HEK293 (cell line): ENCODE measurements around the gene PBLD.
A peak's percentile ranks its signal among the peaks of the same experiment; 100 is the strongest.

Experiments used
- CTCF ChIA-PET: fragments of 350-600 bp; formaldehyde crosslinking; extraction: SDS; loops from one replicate; lab custom pipeline; 2021; ENCODE audit warnings: antibody characterized with exemption; lab: Yijun Ruan, JAX
- POLR2A ChIA-PET: fragments of 300-600 bp; formaldehyde crosslinking; extraction: SDS; loops from one replicate; lab custom pipeline; 2020; ENCODE audit warnings: antibody characterized with exemption, inconsistent platforms; lab: Yijun Ruan, JAX
- H3K27ac ChIP-seq: fragments of 200-500 bp; sonication (Bioruptor generic); 2 replicates; pipeline ENCODE4 v1.5.1; 2014; ENCODE audit warnings: low read depth, low read length, control low read depth, inconsistent platforms; ENCODE audit errors: extremely low read depth
- H3K36me3 ChIP-seq, 2 experiments: fragments of 200-500 bp in 1 of 2; sonication (Bioruptor generic) in 1 of 2; 1 replicate in 1 of 2; 2 replicates in 1 of 2; pipeline ENCODE4 v1.5.1; 2014 to 2017; ENCODE audit warnings: inconsistent platforms in 2 of 2, low read length in 2 of 2; ENCODE audit not compliant: control insufficient read depth in 2 of 2, insufficient read depth in 1 of 2
- H3K4me1 ChIP-seq: fragments of 200-500 bp; sonication (Bioruptor generic); 2 replicates; pipeline ENCODE4 v1.5.1; 2014; ENCODE audit warnings: mild to moderate bottlenecking, low read length, inconsistent platforms; ENCODE audit not compliant: control insufficient read depth, insufficient read depth
- H3K4me3 ChIP-seq: 2 replicates; pipeline ENCODE4 v1.5.1; 2011; ENCODE audit warnings: low read depth, mild to moderate bottlenecking, control low read depth, low read length, moderate library complexity
- H3K9me3 ChIP-seq: fragments of 200-500 bp; sonication (Bioruptor generic); 2 replicates; pipeline ENCODE4 v1.5.1; 2014; ENCODE audit warnings: low read depth, low read length, inconsistent platforms; ENCODE audit not compliant: control insufficient read depth, insufficient read depth
- KLF7 ChIP-seq: fragments of 450-650 bp; formaldehyde crosslinking; IDR thresholded peaks from 2 replicates; pipeline ENCODE4 v1.5.1; 2016; ENCODE audit warnings: missing biosample characterization, missing genetic modification characterization, borderline replicate concordance
- PRDM1 ChIP-seq: fragments of 450-650 bp; formaldehyde crosslinking; IDR thresholded peaks from 2 replicates; pipeline ENCODE4; 2016; ENCODE audit warnings: missing biosample characterization, missing genetic modification characterization
- SCRT2 ChIP-seq: fragments of 450-650 bp; formaldehyde crosslinking; IDR thresholded peaks from 2 replicates; pipeline ENCODE4 v1.5.1; 2016; ENCODE audit warnings: missing biosample characterization, missing genetic modification characterization
- WT1 ChIP-seq: fragments of 450-650 bp; formaldehyde crosslinking; IDR thresholded peaks from 2 replicates; pipeline ENCODE4 v1.5.1; 2016; ENCODE audit warnings: missing biosample characterization, missing genetic modification characterization
- ZEB2 ChIP-seq: fragments of 450-650 bp; formaldehyde crosslinking; IDR thresholded peaks from 2 replicates; pipeline ENCODE4 v1.5.1; 2016; ENCODE audit warnings: missing biosample characterization, missing genetic modification characterization
- ZFP69B ChIP-seq: fragments of 450-650 bp; formaldehyde crosslinking; IDR thresholded peaks from 2 replicates; pipeline ENCODE4 v1.5.1; 2016; ENCODE audit warnings: missing biosample characterization, missing genetic modification characterization
- ZNF133 ChIP-seq: fragments of 450-650 bp; formaldehyde crosslinking; IDR thresholded peaks from 2 replicates; pipeline ENCODE4 v1.5.1; 2016; ENCODE audit warnings: missing biosample characterization, missing genetic modification characterization
- ZNF394 ChIP-seq: fragments of 450-650 bp; formaldehyde crosslinking; IDR thresholded peaks from 2 replicates; pipeline ENCODE4 v1.5.1; 2016; ENCODE audit warnings: missing biosample characterization, missing genetic modification characterization, mild to moderate bottlenecking, moderate library complexity, borderline replicate concordance
- ZNF514 ChIP-seq: fragments of 450-650 bp; formaldehyde crosslinking; IDR thresholded peaks from 2 replicates; pipeline ENCODE4 v1.5.1; 2016; ENCODE audit warnings: missing biosample characterization, missing genetic modification characterization
- ZNF571 ChIP-seq: fragments of 450-650 bp; formaldehyde crosslinking; IDR thresholded peaks from 2 replicates; pipeline ENCODE4 v1.5.0; 2017; ENCODE audit warnings: missing biosample characterization, missing genetic modification characterization
- ZNF600 ChIP-seq: fragments of 450-650 bp; formaldehyde crosslinking; IDR thresholded peaks from 2 replicates; pipeline ENCODE4 v1.5.1; 2016; ENCODE audit warnings: missing biosample characterization, missing genetic modification characterization
- ZNF610 ChIP-seq: fragments of 450-650 bp; formaldehyde crosslinking; IDR thresholded peaks from 2 replicates; pipeline ENCODE4 v1.5.1; 2016; ENCODE audit warnings: missing biosample characterization, missing genetic modification characterization, borderline replicate concordance
- ZSCAN5A ChIP-seq: fragments of 450-650 bp; formaldehyde crosslinking; IDR thresholded peaks from 2 replicates; pipeline ENCODE4 v1.5.1; 2016; ENCODE audit warnings: missing biosample characterization, missing genetic modification characterization

Gene PBLD

GRCh38 chr10:68348265-68348741, 15.6 kb upstream of the PBLD start (continued):
- TF ChIP-seq ZFP69B (tag by site-specific recombination), result 0 out of 2 replicates have a peak, but pooled peaks have one; percentile 15
- TF ChIP-seq SCRT2 (tag by site-specific recombination), result 0 out of 2 replicates have a peak, but pooled peaks have one; percentile 23
- no peak for TF ChIP-seq KLF7 (tag by site-specific recombination)
- TF ChIP-seq ZSCAN5A (tag by site-specific recombination), result no peak
- no peak for TF ChIP-seq ZNF514 (tag by site-specific recombination)
- TF ChIP-seq ZNF610, result no peak
- no peak for TF ChIP-seq WT1 (tag by site-specific recombination)

- TF ChIP-seq ZNF394 (tag by site-specific recombination) (0 out of 2 replicates have a peak, but pooled peaks have one; percentile 17), ZNF133 (tag by site-specific recombination) (no peak)
- TF ChIP-seq, all 188 proteins: peak for 1
- H3K4me1 ChIP-seq, result no peaks in the 10 kb centered on the region
- POLR2A ChIA-PET, result interaction anchor here (0.7 to 1.2 kb wide), 2 partner anchors 14 to 463 kb away, joined by 3 to 7 read pairs; partner anchors contain the start of gene PBLD
- peaks cover 48 to 56% of the 10 kb centered on the region in 2 experiments for H3K36me3 ChIP-seq
- CTCF ChIA-PET, result interaction anchor here (0.6 to 3.0 kb wide), 4 partner anchors 7 to 1852 kb away, joined by 3 to 21 read pairs (median 7); partner anchors contain the start of gene PBLD
- H3K9me3 ChIP-seq, result no peaks in the 10 kb centered on the region
- H3K4me3 ChIP-seq, result no peak overlapping the region
- no peak overlapping the region for H3K27ac ChIP-seq
Measured at GRCh38 chr10:68346774-68347173, 14.0 kb upstream of the PBLD start.

GRCh38 chr10:68345621-68346020, 12.9 kb upstream of the PBLD start:
- ChIA-PET CTCF (interaction anchor here (0.6 to 1.2 kb wide), 2 partner anchors 462 to 490 kb away, joined by 5 to 6 read pairs; no protein-coding TSS in a partner anchor), POLR2A (interaction anchor here (0.6 to 1.2 kb wide), 2 partner anchors 13 to 27 kb away, joined by 3 read pairs; partner anchors contain the start of gene PBLD)
- TF ChIP-seq ZNF600, result no peak
- TF ChIP-seq PRDM1 (tag by site-specific recombination), result 0 out of 2 replicates have a peak, but pooled peaks have one; percentile 35

GRCh38 chr10:68342909-68343516, 10.3 kb upstream of the PBLD start:
- no peak for TF ChIP-seq ZNF571
- peak; percentile 94 for TF ChIP-seq SCRT2 (tag by site-specific recombination)
- TF ChIP-seq ZEB2 (tag by site-specific recombination), result no peak
- ChIA-PET POLR2A (interaction anchor here (0.6 kb wide), 1 partner anchor 31 kb away, joined by 3 read pairs; no protein-coding TSS in a partner anchor), CTCF (interaction anchor here (0.6 kb wide), 2 partner anchors 10 to 37 kb away, joined by 3 to 4 read pairs; no protein-coding TSS in a partner anchor)
- no peaks in the 10 kb centered on the region for H3K4me1 ChIP-seq
- H3K27ac ChIP-seq, result no peak overlapping the region
- H3K36me3 ChIP-seq, result peaks cover 75 to 83% of the 10 kb centered on the region in 2 experiments
- H3K9me3 ChIP-seq, result no peaks in the 10 kb centered on the region
- H3K4me3 ChIP-seq, result no peak overlapping the region

More at GRCh38 chr10:68345621-68346020, 12.9 kb upstream of the PBLD start:
- no peaks in the 10 kb centered on the region for H3K9me3 ChIP-seq
- H3K4me1 ChIP-seq, result no peaks in the 10 kb centered on the region
- H3K4me3 ChIP-seq, result no peak overlapping the region
- H3K36me3 ChIP-seq, result peaks cover 55 to 66% of the 10 kb centered on the region in 2 experiments
- no peak overlapping the region for H3K27ac ChIP-seq
